ENCODE data around the gene MRPL24. TPM values are rescaled to one million over a fixed set of nuclear protein-coding genes. Genes with fewer than 3 reads are reported as not detected.
A peak's percentile ranks its signal among the peaks of the same experiment; 100 is the strongest.

Gene MRPL24
- total RNA-seq, 2 experiments from 2014 or later, result 84.2 to 93.6 TPM

DNA sequence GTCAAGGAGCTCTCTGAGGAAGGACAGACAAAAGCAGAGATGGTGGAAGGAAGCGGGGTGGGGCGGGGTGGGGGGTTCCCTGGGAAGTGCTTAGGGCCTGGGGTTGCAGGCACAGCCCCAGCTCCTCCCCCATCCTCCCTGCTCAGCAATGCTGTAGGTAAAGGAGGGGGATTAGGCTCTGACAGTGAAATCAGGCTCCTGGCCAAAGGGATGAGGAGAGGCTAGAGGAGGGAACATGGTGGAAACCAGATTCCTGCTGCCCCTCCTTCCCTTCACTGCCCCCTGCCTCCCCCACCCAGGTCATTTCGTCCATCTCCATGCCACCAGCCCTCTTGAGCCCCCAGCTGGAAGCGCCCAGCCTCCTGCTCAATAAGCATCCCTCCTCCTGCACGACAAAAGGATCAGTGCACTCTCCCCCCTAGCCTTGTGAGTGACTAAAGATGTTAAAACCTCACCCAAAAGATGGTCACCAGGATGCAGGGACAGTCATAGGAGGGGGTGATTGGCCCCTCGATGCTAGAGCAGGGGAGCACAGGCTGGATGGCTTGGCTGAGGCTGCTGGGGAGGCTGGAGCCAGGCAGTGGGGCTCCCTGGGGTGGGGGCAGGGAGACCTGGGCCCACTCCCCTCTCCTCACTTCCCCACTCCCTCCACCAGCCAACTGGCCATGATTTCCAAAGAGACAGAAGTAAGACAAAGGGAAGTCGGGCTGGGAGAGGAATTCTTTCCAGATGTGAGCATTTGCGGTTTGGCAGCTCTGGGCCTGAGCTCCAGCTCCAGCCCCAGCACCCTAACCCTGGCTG is 33.3 kb downstream of the MRPL24 start:
- Mint-ChIP-seq H3K9me3 (no peaks in the 10 kb centered on the region), H3K27ac (no peak overlapping the region), H3K27me3 (peaks cover 19% of the 10 kb centered on the region), H3K4me3 (no peak overlapping the region), H3K4me1 (ENCODE audit: low read depth) (peaks cover 34% of the 10 kb centered on the region), H3K36me3 (ENCODE audit: low read depth) (no peaks in the 10 kb centered on the region)
- ChIA-PET CTCF (interaction anchor here (0.8 to 13.0 kb wide), 19 partner anchors 8 to 182 kb away, joined by 3 to 271 read pairs (median 10); partner anchors contain the start of genes INSRR, ISG20L2 and METTL25B), POLR2A (interaction anchor here (0.6 to 1.1 kb wide), 5 partner anchors 8 to 107 kb away, joined by 3 to 4 read pairs (median 3); no protein-coding TSS in a partner anchor)
- intact Hi-C loops (cut with micrococcal nuclease), result no loop called here
- DNase-seq (peak; percentile 44), ATAC-seq (peak; percentile 80)
- TF ChIP-seq CTCF (IDR thresholded peaks at IDR 0.05), result no peak

- POLR2A ChIA-PET, result interaction anchor here (0.6 to 2.5 kb wide), 10 partner anchors 10 to 115 kb away, joined by 3 to 12 read pairs (median 3); partner anchors contain the start of genes MRPL24 and NAXE
- H3K4me1 Mint-ChIP-seq (ENCODE audit: low read depth), result peaks cover 34% of the 10 kb centered on the region
- no peak for TF ChIP-seq CTCF (IDR thresholded peaks at IDR 0.05)
- DNase-seq, result no peak
- CTCF ChIA-PET, result interaction anchor here (0.7 to 13.0 kb wide), 32 partner anchors 8 to 205 kb away, joined by 3 to 271 read pairs (median 6); partner anchors contain the start of genes INSRR, ISG20L2 and METTL25B
- peak overlapping the region; percentile 75 for H3K4me3 Mint-ChIP-seq
- peak overlapping the region; percentile 30 for H3K27ac Mint-ChIP-seq
- no peaks in the 10 kb centered on the region for H3K36me3 Mint-ChIP-seq (ENCODE audit: low read depth)
- peak; percentile 2 for ATAC-seq
- peaks cover 19% of the 10 kb centered on the region for H3K27me3 Mint-ChIP-seq
- intact Hi-C loops (cut with micrococcal nuclease), result no loop called here
- H3K9me3 Mint-ChIP-seq, result no peaks in the 10 kb centered on the region
These were observed 34.1 kb downstream of the MRPL24 start for GRCh38 chr1:156706657-156707416.

GRCh38 chr1:156705918-156706656 is 34.8 kb downstream of the MRPL24 start:
- Mint-ChIP-seq H3K9me3 (no peaks in the 10 kb centered on the region), H3K27me3 (peaks cover 19% of the 10 kb centered on the region), H3K36me3 (ENCODE audit: low read depth) (no peaks in the 10 kb centered on the region), H3K4me1 (ENCODE audit: low read depth) (peaks cover 34% of the 10 kb centered on the region), H3K27ac (peak overlapping the region; percentile 75), H3K4me3 (peak overlapping the region; percentile 75)
- ChIA-PET POLR2A (interaction anchor here (0.5 to 2.5 kb wide), 13 partner anchors 13 to 214 kb away, joined by 3 to 12 read pairs (median 3); partner anchors contain the start of genes MRPL24 and NAXE), CTCF (interaction anchor here (0.7 to 13.0 kb wide), 29 partner anchors 8 to 206 kb away, joined by 3 to 271 read pairs (median 9); partner anchors contain the start of genes INSRR, ISG20L2, METTL25B and PRCC)
- peak; percentile 87 for DNase-seq
- intact Hi-C loops (cut with micrococcal nuclease), result no loop called here
- peak; percentile 67 for ATAC-seq
- peak; percentile 99 for TF ChIP-seq CTCF (IDR thresholded peaks at IDR 0.05)

DNA sequence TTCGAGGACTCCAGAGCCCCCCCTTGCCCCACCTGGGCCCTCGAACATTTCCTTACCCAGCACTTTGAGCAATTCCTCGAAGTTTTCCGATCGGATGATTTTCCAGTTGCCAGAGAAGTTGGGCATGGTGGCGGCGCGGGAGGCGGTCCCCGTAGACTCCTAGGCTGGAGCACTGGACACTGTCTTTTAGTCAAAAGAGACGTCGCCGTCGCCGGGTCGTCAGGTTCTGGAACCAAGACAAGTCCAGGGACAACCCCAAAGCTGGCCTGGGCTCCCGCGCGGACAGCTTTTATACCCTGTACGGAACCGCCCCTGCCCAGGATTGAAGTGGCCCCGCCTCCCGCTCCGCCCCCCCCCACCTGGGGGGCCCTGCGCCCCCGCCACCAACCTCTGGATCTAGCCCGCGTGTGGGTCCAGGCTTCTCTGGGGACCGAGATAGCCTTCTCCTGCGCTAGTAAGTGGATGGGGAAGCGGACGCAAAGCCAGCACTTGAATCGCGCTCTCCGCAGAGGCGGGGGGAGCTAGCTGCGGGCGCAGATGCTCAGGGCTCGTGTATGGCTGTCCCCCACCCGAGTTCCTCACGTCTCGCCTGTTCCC is 35.5 kb downstream of the MRPL24 start, which contains the start of gene CRABP2:
Gene CRABP2 (minus strand): TSS at position 263 of the 597 bp plus-strand sequence. CDS start 137 bp downstream, at position 126.
- CTCF ChIA-PET, result interaction anchor here (1.0 to 13.0 kb wide), 22 partner anchors 10 to 185 kb away, joined by 3 to 271 read pairs (median 10); partner anchors contain the start of genes ISG20L2, METTL25B and PRCC
- DNase-seq, result peak; percentile 50
- intact Hi-C loops (cut with micrococcal nuclease), result no loop called here

More for the DNA sequence above, 35.5 kb downstream of the MRPL24 start, which contains the start of gene CRABP2:
- Mint-ChIP-seq H3K36me3 (ENCODE audit: low read depth) (no peaks in the 10 kb centered on the region), H3K27ac (peak within 1 kb of the TSS; percentile 75), H3K4me1 (ENCODE audit: low read depth) (peaks cover 37% of the 10 kb centered on the region), H3K27me3 (peaks cover 22% of the 10 kb centered on the region), H3K4me3 (peak within 1 kb of the TSS; percentile 75), H3K9me3 (no peaks in the 10 kb centered on the region)
- TF ChIP-seq CTCF (IDR thresholded peaks at IDR 0.05), result no peak
- ATAC-seq, result peak; percentile 34
- POLR2A ChIA-PET, result interaction anchor here (0.5 to 2.5 kb wide), 10 partner anchors 12 to 213 kb away, joined by 3 to 12 read pairs (median 3); no protein-coding TSS in a partner anchor

All from activated CD8-positive, alpha-beta T cell treated with anti-CD3 and anti-CD28 coated beads for 36 hours (primary cell).